K562 (cell line): Measurements from ENCODE around the gene GLRA3. TPM values are rescaled to one million over a fixed set of nuclear protein-coding genes. Genes with fewer than 3 reads are reported as not detected.

Source experiments
- ATF7 ChIP-seq: fragments of 450-650 bp; IDR thresholded peaks from 2 replicates; pipeline ENCODE4 v1.7.1; 2014; ENCODE audit warnings: mild to moderate bottlenecking, moderate library complexity
- EHMT2 ChIP-seq: fragments of 450-650 bp; IDR thresholded peaks from 2 replicates; pipeline ENCODE4 v1.6.1; 2018; ENCODE audit warnings: antibody characterized with exemption
- HDAC8 ChIP-seq: fragments of 450-650 bp; IDR thresholded peaks from 2 replicates; pipeline ENCODE4 v1.6.1; 2016; ENCODE audit warnings: mild to moderate bottlenecking, missing genetic modification characterization, moderate library complexity, missing compliant biosample characterization
- HES1 ChIP-seq: fragments of 450-650 bp; IDR thresholded peaks from 2 replicates; pipeline ENCODE4 v1.6.1; 2016; ENCODE audit warnings: low read depth, mild to moderate bottlenecking, moderate library complexity
- KLF10 ChIP-seq: fragments of 250-450 bp; sonication (Bioruptor Pico); IDR thresholded peaks from 2 replicates; pipeline ENCODE4 v1.6.1; 2021; ENCODE audit warnings: matching md5 sums
- MEIS2 ChIP-seq: fragments of 450-650 bp; IDR thresholded peaks from 2 replicates; pipeline ENCODE4 v1.6.1; 2014; ENCODE audit warnings: mild to moderate bottlenecking; ENCODE audit not compliant: partially characterized antibody
- NCOA2 ChIP-seq, 2 experiments: fragments of 450-650 bp; IDR thresholded peaks; 2 replicates each; pipeline ENCODE4 v1.6.1; 2018; ENCODE audit warnings: mild to moderate bottlenecking in 2 of 2, moderate library complexity in 1 of 2; ENCODE audit not compliant: partially characterized antibody in 2 of 2
- PTBP1 ChIP-seq: fragments of 200-400 bp; formaldehyde crosslinking; IDR thresholded peaks from 2 replicates; pipeline ENCODE4 v1.6.1; 2017; ENCODE audit warnings: low read depth, low read length
- RERE ChIP-seq: sonication (generic); formaldehyde crosslinking; IDR thresholded peaks from 2 replicates; pipeline ENCODE4 v1.8.0; 2023; ENCODE audit warnings: missing genetic modification reagents, mild to moderate bottlenecking, borderline replicate concordance
- SREBF1 ChIP-seq: fragments of 150-350 bp; IDR thresholded peaks from 2 replicates; pipeline ENCODE4 v1.6.1; 2014; ENCODE audit warnings: antibody characterized with exemption, low read depth, low read length, borderline replicate concordance
- TAF1 ChIP-seq: IDR thresholded peaks from 2 replicates; pipeline ENCODE4 v1.6.1; 2011; ENCODE audit warnings: mild to moderate bottlenecking, low read length, moderate library complexity; ENCODE audit not compliant: insufficient read depth, control insufficient read depth, severe bottlenecking; ENCODE audit errors: extremely low read depth
- TEAD4 ChIP-seq, 2 experiments: sonication (generic) in 1 of 2; formaldehyde crosslinking in 1 of 2; IDR thresholded peaks; 2 replicates each; pipeline versions ENCODE4 v1.6.1 to v1.8.0; 2012 to 2022; ENCODE audit warnings: borderline replicate concordance in 1 of 2, inconsistent platforms in 1 of 2, low read length in 1 of 2, mild to moderate bottlenecking in 1 of 2, missing genetic modification reagents in 1 of 2
- ZNF407 ChIP-seq: fragments of 450-650 bp; IDR thresholded peaks from 2 replicates; pipeline ENCODE4 v1.6.1; 2016; ENCODE audit warnings: low read depth
- polyA plus RNA-seq, 8 experiments: library from polyadenylated mRNA; depleted of rRNA in 4 of 8; stranded (reverse) in 5 of 8; unstranded in 3 of 8; fragments of >200 nt; fragmentation: Nextera tagmentation in 2 of 8; fragmentation: Illumina TruSeq in 1 of 8; extraction: Ambion mirVana in 2 of 8; extraction: Trizol in 1 of 8; gene quantifications; 2 replicates each; pipeline versions ENCODE4 v1.2.1 to v1.2.3, GENCODE V29; 2011 to 2014; ENCODE audit warnings: inconsistent platforms in 1 of 8, missing spikeins in 1 of 8
- total RNA-seq, 7 experiments: library from RNA; depleted of rRNA in 6 of 7; stranded (reverse); fragments of >200 nt in 6 of 7; fragmentation: Illumina TruSeq in 2 of 7; extraction: Trizol in 2 of 7; gene quantifications; 2 replicates each; pipeline versions ENCODE4 v1.2.1 to v1.2.3, GENCODE V29; 2011 to 2021; ENCODE audit warnings: low replicate concordance in 1 of 7

GLRA3 gene
- total and polyA plus RNA-seq, 9 of the 15 experiments (the other 6 are each of a cell fraction or from before 2014, with no cell fraction given), result 0.06 to 0.14 (median 0.08) TPM; not detected in 2

DNA sequence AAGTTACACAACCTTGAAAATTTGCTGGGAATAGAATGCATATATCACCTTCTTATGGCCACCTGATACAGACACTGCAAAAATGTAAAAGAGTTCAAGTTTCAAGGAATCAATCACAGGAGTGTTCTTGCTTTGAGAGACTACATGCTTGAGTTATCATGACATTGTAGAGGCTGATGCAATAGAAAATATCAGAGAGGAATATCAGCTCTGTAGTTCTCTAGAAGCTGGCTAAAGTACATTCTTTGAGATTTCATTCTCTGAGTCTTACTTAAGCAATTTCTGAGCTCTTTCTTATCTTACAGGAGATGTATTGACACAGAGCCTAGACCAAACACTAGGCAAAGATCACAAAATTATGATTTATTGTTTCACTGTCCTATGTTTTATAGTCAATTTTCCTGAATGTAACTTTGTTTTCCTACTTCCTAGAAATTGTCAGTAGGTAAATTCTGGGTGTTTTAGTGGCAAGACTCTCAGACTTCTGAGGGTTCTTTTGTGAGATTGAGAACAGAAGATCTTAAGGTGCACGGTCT, 154.7 kb downstream of the GLRA3 start (continued):
- TF ChIP-seq RERE (CRISPR knock-in tag) (no peak), ZNF407 (no peak), TAF1 (no peak), HDAC8 (tag) (no peak), KLF10 (CRISPR knock-in tag) (no peak), MEIS2 (peak; percentile 79), TEAD4 (IDR thresholded peaks at IDR 0.05; ENCODE audit: low read length) (0 out of 2 replicates have a peak, but pooled peaks have one; percentile 18), TEAD4 (CRISPR knock-in tag; IDR thresholded peaks at IDR 0.05; ENCODE audit: borderline replicate concordance) (no peak), NCOA2 (IDR thresholded peaks at IDR 0.05; ENCODE audit: partially characterized antibody in 2 of 2) (no peak), PTBP1 (no peak), EHMT2 (peak; percentile 47; the same call in 1 of the 2 replicates), ATF7 (no peak), SREBF1 (no peak), HES1 (no peak)
